ENCODE results near the gene ZNF579.
"Not testable (repeated sequence)": the region's sequence is repeated elsewhere in the genome, so short reads cannot be mapped to it uniquely, and the experiment has no call there.

ZNF579 gene

DNA sequence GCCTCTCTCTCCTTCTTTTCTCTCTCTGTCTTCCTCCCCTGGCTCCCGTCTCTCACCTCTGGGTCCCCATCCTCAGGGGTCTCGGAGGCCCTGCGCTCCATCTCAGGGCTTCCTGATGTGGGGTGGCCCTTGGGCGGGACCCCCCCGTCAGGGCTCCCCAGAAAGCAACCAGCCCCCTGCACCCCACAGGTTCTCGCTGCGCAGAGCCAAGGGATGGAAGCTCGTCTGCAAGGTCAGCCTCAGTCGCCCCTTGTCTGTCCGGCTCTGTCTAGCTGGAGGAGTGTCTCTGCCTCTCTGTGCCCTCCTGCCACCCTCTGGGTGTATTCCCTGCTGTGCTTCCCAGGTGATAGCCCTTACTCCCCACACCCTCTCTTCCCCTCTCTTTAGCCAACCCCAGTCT lies 35.2 kb downstream of the ZNF579 start, which contains the start of gene SBK3:
TSS of gene SBK3 (minus strand) at position 101 of the 400 bp plus-strand sequence. CDS start at position 101, 0 bp downstream.
- no peak within 1 kb of the TSS for H3K27ac ChIP-seq

DNA sequence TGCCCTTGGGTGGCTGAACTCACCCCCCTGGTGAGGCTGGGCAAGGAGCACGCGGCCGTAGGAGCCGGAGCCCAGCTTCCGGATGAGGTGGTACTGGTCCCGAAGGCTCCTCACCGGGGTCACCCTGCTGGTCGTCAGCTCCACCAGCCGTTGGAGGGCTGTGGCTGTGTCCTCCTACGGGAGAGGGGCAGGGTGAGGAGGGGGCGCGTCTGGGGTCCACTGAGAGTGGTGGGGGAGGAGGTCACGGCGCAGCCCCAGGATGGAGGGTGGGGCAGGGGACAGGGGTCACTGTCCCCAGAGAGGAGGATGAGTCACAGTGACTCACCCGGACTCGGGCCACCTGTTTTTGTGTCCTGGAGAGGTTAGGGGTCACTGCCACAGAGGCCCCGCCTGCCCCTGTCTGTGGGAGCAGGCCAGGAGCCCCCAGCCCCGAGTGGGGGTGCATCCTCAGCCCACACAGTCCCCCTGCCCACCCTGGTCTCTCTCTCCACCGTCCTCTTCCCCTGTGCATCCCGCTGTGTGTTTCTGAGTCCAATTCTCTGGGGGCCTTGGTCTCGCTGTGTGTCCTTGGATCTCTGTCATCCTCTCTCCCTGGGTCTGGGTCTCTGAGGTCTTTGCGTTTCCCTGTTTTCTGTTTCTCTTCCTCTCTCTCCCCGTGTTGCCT lies 35.7 kb downstream of the ZNF579 start:
- H3K27ac ChIP-seq = no peak overlapping the region
- no peak for DNase-seq (ENCODE audit: low read depth, low spot score)

More for the DNA sequence above, 35.2 kb downstream of the ZNF579 start, which contains the start of gene SBK3:
- no peak for DNase-seq (ENCODE audit: low read depth, low spot score)

DNA sequence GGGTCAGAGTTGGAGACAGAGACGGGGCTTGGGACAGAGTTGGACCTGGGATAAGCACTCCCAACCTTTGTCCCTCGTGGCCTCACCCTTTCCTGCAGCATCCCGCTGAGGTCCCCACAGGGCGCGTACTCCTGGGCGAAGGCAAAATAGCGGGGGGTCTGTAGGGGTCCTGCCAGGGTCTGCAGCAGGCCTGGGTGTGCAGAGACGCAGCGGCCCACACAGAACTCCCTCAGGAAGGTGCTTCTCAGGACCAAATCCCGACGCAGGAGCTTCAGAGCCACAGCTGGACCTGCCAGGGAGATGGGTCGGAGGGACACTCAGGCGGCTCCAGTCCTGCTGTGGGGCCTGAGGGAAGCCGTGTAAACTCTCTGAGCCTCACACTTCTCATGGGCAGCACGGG lies 36.6 kb downstream of the ZNF579 start:
- DNase-seq (ENCODE audit: low read depth, low spot score) = no peak
- no peak overlapping the region for H3K27ac ChIP-seq

DNA sequence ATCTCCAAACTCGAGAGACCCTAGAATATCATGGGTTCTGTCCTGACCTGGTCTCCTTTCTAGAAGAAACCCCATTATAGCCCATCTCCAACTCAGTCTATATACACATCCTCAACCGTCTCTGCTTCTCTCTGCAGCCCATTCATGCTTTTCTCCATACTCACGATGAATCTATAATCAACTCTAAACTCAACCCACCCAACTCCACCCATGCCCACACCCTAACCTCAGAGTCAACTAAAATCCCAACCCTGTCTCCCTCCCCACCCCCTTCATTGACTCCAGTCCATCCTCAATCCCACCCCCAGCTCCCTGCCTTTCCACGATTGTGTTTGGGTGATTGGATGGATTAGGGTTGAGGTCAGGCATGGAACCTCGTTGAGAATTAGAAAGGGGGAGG lies 37.1 kb downstream of the ZNF579 start:
- H3K27ac ChIP-seq = no peak overlapping the region
- no peak for DNase-seq (ENCODE audit: low read depth, low spot score)

DNA sequence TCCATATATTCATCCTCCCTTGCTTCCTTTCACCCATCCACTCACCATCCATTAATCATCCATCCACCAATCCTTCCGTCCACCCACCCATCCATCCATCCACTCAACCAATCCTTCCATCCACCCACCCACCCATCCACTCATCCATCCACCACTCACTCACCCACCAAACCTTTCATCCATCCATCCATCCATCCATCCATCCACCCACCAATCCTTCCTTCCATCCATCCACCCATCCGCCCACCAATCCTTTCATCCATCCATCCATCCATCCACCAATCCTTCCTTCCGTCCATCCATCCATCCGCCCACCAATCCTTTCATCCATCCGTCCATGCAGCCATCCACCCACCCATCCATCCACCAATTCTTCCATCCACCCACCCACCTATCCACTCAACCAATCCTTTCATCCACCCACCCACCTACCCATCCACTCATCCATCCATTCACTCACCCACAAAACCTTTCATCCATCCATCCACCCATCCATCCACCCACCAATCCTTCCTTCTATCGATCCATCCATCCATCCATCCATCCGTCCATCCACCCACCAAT lies 38.3 kb downstream of the ZNF579 start:
- H3K27ac ChIP-seq = no peak overlapping the region
- DNase-seq (ENCODE audit: low read depth, low spot score) = no peak

- no peak overlapping the region for H3K27ac ChIP-seq
- no peak for DNase-seq (ENCODE audit: low read depth, low spot score)
Measured at GRCh38 chr19:55541091-55541490, 39.6 kb downstream of the ZNF579 start.

DNA sequence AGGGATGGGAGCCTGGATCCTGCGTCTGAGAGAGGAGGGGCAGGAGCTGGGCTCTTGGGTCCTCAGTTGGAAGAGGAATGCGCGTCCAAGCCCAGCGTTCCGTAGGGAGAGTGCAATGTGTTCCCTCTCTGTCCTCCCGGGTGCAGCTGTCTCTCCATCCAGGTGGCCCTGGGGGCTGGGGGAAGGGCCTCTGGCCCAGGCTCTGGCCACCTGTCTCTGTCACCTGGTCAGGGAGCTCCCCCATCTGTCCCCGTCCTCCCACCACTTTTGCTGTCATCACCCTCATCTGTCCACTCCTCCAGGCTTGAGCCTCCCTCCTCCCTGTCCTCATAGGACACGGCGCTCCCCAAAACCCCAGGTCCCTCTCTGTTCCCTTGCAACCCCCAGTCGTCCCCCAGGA lies 40.0 kb downstream of the ZNF579 start:
- DNase-seq (ENCODE audit: low read depth, low spot score) = no peak
- H3K27ac ChIP-seq = no peak overlapping the region

- H3K27ac ChIP-seq = no peak overlapping the region
- no peak for DNase-seq (ENCODE audit: low read depth, low spot score)
Measured at GRCh38 chr19:55539090-55539984, 41.3 kb downstream of the ZNF579 start.

DNA sequence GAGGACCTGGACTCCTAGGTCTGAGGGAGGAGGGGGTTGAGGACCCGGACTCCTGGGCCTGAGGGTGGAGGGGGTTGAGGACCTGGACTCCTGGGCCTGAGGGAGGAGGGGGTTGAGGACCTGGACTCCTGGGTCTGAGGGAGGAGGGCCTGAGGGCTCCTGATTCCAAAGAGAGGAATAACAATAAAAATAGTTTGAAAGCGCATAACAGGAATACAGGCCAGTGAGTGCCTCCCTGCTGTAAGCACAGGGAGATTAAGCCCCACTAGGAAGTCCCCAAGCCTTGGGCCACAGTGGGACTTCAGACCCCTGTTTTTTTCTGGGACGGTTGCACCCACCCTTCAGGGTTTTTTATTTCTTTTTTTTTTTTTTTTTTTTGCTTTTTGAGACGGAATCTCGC lies 42.5 kb downstream of the ZNF579 start:
- H3K27ac ChIP-seq = no peak overlapping the region
- no peak for DNase-seq (ENCODE audit: low read depth, low spot score)

- DNase-seq (ENCODE audit: low read depth, low spot score) = no peak
- H3K27ac ChIP-seq = no peak overlapping the region
Measured at GRCh38 chr19:55537741-55538111, 42.9 kb downstream of the ZNF579 start.

- no peak for DNase-seq (ENCODE audit: low read depth, low spot score)
- H3K27ac ChIP-seq = no peak within 1 kb of the TSS
Measured at GRCh38 chr19:55536951-55537740, 43.5 kb downstream of the ZNF579 start, which contains the start of gene SBK2. SBK2 (minus strand) TSS chr19:55537133; CDS start chr19:55536294, 839 bp downstream.

DNA sequence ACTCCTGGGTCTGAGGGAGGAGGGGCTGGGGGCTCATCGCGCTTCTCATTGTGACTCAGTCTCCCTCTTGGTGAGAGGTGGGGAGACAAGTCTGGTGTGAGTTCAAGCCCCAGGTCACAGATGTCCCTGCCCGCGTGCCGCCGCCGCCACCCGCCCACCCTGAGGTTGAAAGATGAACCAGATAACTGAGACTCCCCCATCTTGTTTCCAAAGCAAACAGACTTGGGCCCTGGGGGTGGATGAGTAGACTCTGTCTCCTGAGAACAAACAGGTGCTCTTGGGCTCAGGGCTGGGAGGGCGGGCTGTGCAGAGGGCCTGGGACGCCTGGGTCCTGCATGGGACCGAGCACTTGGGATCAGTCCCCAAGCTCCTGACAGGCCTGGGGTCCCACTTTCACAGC lies 44.3 kb downstream of the ZNF579 start:
- no peak overlapping the region for H3K27ac ChIP-seq
- no peak for DNase-seq (ENCODE audit: low read depth, low spot score)

GRCh38 chr19:55535965-55536350 lies 44.7 kb downstream of the ZNF579 start:
- no peak for DNase-seq (ENCODE audit: low read depth, low spot score)
- no peak overlapping the region for H3K27ac ChIP-seq

- no peak overlapping the region for H3K27ac ChIP-seq
- no peak for DNase-seq (ENCODE audit: low read depth, low spot score)
Measured at GRCh38 chr19:55535173-55535964, 45.3 kb downstream of the ZNF579 start.

- not testable (repeated sequence) for DNase-seq (ENCODE audit: low read depth, low spot score); H3K27ac ChIP-seq
Measured at GRCh38 chr19:55534280-55534679, 46.4 kb downstream of the ZNF579 start.

DNA sequence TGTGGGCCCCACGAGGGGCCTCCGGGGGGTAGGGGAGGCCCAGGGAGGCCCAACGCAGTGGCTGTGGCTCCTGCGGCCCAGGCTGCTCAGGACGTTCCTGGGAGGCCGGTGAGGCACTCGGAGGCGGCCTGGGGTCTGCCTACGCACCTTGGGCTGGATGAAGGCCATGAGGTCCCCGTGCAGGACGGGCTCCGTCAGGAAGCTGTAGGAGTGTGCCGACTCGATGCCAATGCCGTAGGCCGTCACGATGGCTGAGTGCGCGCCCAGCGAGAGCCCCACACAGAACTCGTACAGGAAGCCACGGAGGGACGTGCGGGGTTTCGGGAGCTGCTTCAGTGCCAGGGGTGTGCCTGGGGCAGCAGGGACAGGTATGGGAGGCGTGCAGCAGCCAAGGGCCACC lies 49.7 kb downstream of the ZNF579 start:
- H3K27ac ChIP-seq = no peak overlapping the region
- no peak for DNase-seq (ENCODE audit: low read depth, low spot score)

DNA sequence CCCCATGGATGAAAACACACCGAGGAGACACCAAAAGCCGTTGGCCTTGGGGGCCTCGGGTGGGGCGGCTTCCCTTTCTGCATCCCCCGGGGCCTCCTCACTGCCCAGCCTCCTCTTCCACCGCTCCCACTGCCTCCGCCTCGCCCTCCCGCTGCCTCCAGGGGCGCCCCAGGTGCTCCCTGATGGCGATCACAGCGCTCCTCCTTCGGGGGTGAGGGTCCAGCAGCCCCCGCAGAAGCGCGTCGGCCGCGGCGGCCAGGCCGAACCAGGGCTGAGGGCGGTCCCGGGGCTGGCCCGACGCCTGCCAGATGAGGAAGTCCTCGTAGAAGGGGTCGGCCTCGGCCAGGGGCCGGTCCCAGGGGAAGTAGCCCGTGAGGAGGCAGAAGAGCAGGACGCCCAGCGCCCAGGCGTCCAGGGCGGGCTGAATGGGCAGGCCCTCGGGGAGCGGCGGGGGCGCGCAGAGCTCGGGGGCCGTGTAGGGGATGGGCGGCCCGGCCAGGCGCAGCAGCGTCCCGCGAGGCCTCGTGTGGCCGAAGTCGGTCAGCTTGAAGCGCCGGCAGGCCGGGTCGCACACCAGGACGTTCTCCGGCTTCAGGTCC lies 50.9 kb downstream of the ZNF579 start:
- H3K27ac ChIP-seq = no peak overlapping the region

GRCh38 chr19:55528030-55528803 lies 52.4 kb downstream of the ZNF579 start:
- no peak overlapping the region for H3K27ac ChIP-seq
- no peak for DNase-seq (ENCODE audit: low read depth, low spot score)

More for the DNA sequence above, 50.9 kb downstream of the ZNF579 start:
- no peak for DNase-seq (ENCODE audit: low read depth, low spot score)
